Adrenal gland (tissue), 5 donors: ENCODE data around the gene HID1.

ENCODE experiments used
- CTCF ChIP-seq, 6 experiments: fragments of 450-650 bp in 4 of 6; fragments of 200-600 bp in 2 of 6; sonication (generic) in 1 of 6; IDR thresholded peaks; 1 replicate in 5 of 6; 2 replicates in 1 of 6; pipeline versions ENCODE4 v1.5.1 to v1.8.0; 2016 to 2021; ENCODE audit warnings: antibody characterized with exemption in 6 of 6, mild to moderate bottlenecking in 2 of 6, moderate library complexity in 1 of 6
- POLR2A ChIP-seq, 2 donors: fragments of 450-650 bp; IDR thresholded peaks; one replicate each; pipeline ENCODE4 v1.6.1; 2017; ENCODE audit warnings: antibody characterized with exemption in 2 of 2, mild to moderate bottlenecking in 2 of 2, moderate library complexity in 1 of 2
- donor health status: DM: no; HTN: no; CAD: no.

- no peak for TF ChIP-seq CTCF (IDR thresholded peaks at IDR 0.05)
- TF ChIP-seq POLR2A (IDR thresholded peaks at IDR 0.05): no peak
Observed at GRCh38 chr17:75008373-75008772, 35.8 kb upstream of the HID1 start.
